ENCODE measurements around the gene FHAD1.

FHAD1 gene

DNA sequence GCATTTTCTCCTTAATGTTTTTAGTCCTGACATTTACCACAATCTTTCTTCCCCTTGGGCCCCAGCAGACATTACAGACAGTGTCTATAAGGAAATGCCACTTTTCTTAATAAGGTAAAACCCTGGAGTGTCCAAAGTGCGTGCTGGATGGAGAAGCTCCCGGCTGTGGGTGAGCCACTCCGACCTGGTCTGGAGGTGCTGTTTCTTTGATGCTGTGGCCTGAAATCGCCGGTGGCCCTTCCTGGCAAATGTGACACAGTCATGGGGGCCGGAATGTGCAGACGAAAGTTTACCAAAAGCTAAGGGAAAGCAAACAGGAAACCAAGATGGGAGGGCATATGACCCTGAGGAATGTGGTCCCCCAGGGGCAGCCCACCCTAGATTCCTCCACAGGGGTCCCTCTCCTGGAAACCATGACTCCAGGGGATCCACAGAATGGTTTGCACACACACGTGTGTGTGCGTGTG, 77.9 kb downstream of the FHAD1 start:
- DNase-seq (ENCODE audit: low read depth in 1 of 2, low spot score in 1 of 2), result no peak

DNA sequence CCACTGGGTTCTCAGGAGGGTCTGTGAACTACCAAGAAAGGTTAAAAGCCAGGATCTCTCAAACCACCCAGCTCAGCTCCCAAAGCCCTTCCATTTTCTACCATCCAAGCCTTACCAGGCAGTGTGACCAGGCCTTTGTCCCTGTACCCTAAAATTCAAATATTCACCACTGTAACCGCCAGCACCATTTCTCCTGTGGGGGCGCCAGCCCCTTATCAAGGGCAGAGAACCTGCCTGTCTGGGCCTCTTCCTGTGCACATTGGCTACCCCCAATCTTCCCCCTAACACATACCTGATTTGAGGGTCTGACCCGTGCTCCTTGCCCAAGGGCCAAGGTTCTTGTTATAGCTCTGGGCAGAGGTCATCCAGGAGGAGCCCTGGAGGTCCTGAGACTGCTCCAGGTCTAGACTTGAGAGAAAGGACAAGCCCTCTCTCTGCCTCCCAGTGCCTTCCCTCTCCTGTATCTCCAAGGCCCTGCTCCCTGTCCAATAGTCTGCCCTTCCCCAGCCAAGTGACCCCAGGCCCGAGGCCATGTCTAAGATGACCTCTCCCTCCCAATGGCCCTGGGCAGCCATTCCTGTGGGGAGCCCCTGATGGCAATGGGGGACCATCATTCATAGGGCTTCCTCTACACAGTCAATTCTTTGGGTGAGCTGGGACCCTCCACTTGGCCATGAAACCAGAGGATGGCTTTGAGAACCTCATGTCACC, 78.5 kb downstream of the FHAD1 start:
- DNase-seq (ENCODE audit: low read depth in 1 of 2, low spot score in 1 of 2), result no peak

GRCh38 chr1:15326691-15327588, 79.9 kb downstream of the FHAD1 start:
- DNase-seq (ENCODE audit: low read depth in 1 of 2, low spot score in 1 of 2), result no peak

- no peak for DNase-seq (ENCODE audit: low read depth in 1 of 2, low spot score in 1 of 2)
These were observed 81.5 kb downstream of the FHAD1 start for GRCh38 chr1:15328351-15329103.

GRCh38 chr1:15329104-15329820, 82.2 kb downstream of the FHAD1 start:
- DNase-seq (ENCODE audit: low read depth in 1 of 2, low spot score in 1 of 2), result no peak

DNA sequence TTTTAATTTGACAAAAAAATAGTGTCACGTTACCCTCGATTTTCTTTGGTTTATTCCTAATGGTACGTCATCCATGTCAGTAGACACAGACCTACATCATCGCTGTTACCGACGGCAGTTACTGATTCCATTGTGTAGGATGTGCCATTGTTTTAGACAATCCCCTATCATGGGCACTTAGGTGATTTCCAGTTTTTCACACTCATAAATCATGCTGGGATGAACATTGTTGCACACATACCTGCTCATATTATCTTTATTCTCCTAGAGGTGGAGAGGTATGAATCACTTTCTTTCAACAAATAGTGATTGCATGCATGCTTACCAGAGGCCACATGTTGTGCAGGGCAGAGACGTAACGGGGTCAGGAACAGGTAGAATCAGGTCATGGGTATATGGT, 83.0 kb downstream of the FHAD1 start:
- no peak for DNase-seq (ENCODE audit: low read depth in 1 of 2, low spot score in 1 of 2)

DNA sequence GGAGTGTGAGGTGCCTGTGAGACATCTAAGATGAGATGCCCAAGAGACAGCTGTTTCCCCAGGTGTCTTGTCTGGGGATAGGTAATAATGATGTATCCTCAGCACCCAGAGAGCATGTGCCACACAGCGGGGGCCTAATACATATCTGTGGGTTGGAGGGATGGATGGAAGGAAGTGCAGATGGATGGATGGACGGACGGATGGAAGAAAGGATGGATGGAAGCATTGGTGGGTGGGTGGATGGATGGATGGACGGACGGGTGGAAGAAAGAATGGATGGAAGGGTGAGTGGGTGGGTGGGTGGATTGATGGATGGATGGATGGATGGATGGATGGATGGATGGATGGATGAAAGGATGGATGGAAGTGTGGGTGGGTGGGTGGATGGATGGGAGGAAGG, 84.2 kb downstream of the FHAD1 start:
- DNase-seq (ENCODE audit: low read depth in 1 of 2, low spot score in 1 of 2), result no peak

- DNase-seq (ENCODE audit: low read depth in 1 of 2, low spot score in 1 of 2), result no peak
These were observed 84.7 kb downstream of the FHAD1 start for GRCh38 chr1:15331734-15332133.

DNA sequence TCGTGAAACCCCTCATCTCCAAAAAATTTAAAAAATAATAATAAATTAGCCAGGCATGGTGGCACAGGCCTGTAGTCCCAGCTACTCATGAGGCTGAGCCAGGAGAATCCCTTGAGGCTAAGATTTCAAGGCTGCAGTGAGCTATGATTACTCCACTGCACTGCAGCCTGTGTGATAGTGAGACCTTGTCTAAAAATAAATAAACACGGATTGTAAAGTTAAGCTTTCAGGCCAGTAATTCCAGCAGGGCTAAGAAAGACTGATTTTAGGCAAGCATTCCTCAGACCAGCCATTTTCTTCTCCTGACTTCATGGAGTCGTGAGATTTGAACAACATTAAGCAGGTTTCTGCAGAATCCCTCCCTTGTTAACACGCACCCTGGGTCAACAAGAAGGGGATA, 85.5 kb downstream of the FHAD1 start:
- DNase-seq (ENCODE audit: low read depth in 1 of 2, low spot score in 1 of 2), result no peak

DNA sequence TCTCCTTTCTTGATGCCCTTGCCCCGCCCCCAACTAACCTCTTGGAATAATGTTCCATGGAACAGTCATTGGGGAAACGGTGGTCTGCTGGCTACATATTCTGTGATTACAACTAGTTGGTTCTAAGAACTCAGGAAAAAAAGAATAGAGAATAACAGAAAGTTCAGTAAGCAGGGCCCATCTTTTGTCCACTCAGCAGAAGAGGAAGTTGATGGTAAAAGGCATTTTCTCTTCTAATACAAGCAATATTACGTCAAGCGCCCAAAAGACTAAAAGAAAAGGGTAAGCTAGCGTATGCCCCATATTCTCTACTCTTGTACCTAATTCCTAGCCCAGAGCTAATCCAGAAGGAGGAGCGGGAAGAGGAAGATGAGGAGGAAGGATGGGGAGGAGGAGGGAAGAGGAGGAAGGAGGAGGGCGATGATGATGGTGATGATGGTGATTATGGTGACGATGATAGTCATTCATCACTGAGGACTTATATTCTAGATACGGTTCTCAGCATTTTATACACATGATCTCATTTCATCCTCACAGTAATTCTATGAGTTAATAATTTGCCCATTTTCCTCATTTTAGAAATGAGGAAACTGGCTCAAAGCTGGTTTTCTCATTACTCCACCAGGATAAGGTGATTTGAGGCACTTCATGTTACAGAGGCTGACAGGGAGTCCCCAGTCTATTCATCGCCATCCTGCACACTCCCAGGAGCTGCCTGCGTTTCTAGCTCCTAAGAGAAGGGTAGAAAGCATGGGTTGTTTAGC, 86.1 kb downstream of the FHAD1 start:
- DNase-seq (ENCODE audit: low read depth in 1 of 2, low spot score in 1 of 2), result no peak

DNA sequence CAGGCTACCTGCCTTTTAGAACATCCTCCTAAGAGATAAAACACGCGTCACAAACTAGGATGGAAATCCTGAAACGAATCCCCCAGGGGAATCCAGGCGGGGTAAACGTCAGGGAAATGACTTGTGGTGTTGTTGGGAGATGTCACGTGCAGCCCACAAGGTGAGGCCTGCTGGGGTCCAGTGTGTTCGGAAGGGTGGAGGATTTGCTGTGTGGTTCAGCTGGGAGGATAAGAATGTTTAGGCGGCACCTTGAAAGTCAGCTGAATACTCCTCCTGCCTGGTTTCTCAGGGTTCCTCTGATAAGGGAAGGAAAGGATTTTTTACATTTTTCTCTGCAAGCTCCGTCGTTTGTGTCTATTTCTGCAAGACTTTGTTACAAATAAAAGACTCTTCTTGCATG, 88.0 kb downstream of the FHAD1 start:
- DNase-seq (ENCODE audit: low read depth in 1 of 2, low spot score in 1 of 2), result no peak

- no peak for DNase-seq (ENCODE audit: low read depth in 1 of 2, low spot score in 1 of 2)
These were observed 89.8 kb downstream of the FHAD1 start for GRCh38 chr1:15336866-15337265.

GRCh38 chr1:15337656-15338402, 90.8 kb downstream of the FHAD1 start:
- no peak for DNase-seq (ENCODE audit: low read depth in 1 of 2, low spot score in 1 of 2)

GRCh38 chr1:15339570-15339969, 92.5 kb downstream of the FHAD1 start:
- no peak for DNase-seq (ENCODE audit: low read depth in 1 of 2, low spot score in 1 of 2)

DNA sequence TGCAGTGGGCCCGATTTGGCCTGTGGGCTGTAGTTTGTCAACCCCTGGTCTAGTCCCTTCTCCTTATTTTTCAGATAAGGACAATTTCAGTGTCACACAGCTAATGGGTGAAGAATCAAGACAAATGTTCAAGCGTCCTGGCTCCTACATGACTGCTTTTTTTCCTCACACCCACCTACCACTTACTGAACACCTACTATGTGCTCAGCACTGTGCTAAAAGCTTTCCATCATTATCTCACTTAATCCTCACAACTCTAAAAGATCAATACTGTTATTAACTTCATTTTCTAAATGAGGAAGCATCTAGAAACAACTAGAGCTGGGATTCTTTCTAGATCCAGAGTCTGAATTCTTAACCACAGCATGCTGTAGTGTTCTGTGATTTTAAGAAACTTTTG, 94.2 kb downstream of the FHAD1 start:
- no peak for DNase-seq (ENCODE audit: low read depth in 1 of 2, low spot score in 1 of 2)

DNA sequence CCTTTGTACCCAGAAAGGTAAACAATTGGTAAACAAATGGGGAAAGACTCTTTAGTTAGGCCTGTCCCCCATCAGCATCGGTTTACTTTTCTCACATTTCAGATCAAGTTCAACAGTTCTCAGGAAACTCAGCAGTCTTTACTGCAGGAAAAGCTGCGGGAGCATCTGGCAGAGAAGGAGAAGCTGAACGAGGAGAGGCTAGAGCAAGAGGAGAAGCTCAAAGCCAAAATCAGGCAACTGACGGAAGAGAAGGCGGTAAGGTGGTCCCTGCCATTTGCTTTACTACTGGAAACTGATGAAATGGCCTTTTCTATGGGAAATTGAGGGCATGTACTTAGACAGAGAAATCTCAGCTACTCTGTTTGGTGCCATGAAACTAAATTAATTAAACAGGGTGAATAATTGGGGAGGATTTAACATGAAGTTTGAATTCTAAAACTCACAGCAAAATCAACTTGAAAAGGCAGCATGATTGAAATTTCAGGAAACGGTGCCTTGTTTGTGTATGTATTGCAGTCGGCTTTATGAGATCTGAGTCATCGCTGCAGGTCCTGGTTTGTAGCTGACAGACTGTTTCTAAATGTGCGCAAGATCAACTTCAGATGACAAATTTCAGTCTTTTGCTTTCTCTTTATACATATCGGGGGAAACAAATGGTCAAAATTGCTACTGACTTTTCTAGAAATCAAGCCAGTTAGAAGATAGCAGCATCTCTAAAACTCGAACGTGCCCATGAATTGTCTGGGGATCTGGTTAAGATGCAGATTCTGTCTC, 94.8 kb downstream of the FHAD1 start:
- DNase-seq (ENCODE audit: low read depth in 1 of 2, low spot score in 1 of 2), result no peak

DNA sequence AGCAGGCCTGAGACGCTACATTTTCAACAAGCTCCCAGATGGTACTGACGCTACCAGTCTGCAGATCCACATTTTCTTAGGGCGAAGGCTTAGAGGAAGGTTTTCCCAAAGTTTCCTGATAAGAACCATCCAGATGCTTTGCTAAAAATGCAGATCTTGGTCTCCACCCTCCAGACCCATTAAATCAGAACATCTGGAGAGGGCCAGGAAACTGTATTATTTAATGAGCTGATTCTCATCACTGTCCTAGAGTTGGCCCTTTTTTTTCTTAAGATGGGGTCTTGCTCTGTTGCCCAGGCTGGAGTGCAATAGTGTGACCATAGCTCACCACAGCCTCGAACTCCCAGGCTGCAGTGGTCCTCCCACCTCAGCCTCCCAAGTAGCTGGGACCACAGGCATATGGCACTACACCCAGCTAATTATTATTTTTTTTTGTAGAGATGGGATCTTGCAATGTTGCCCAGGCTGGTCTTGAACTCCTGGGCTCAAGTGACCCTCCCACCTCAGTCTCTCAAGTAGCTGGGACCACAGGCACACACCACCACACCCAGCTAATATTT, 95.5 kb downstream of the FHAD1 start:
- no peak for DNase-seq (ENCODE audit: low read depth in 1 of 2, low spot score in 1 of 2)

DNA sequence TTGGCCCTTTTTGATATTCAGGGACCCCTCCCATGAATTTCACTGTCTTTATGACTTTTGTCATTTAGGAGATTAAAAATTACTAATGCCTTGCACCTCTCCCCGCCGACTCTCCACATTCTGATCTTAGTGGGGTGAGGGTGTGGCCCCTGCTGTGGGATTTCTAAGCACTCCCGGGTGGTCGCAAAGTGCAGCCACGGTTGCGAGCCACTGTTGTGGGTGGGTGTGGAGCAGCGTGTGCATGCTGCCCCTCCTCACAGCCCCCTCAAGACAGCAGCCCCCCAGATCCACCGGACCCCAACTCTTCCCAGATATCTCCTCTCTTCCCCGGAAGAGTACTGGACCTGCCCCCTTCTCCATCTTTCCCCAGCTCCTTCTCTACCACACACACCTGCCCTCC, 96.1 kb downstream of the FHAD1 start:
- DNase-seq (ENCODE audit: low read depth in 1 of 2, low spot score in 1 of 2), result no peak

DNA sequence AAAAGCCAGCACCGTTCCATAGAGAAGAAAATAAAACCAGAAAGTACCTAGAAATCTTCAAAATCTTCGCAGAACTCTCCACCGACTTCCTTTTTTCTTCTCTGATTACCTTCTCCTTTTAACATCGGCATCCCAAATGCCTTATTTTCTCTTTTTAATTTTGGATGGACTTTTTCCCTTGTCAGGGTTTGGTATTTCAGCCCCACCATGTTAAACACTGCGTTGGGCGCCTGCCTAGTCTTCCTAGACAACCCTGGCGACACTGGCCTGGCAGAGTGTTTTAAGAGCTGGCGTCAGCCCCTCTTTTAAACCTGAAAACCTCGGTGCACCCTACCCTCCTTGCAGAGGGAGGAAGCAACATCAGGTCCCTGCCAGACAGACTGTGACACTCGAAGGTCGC, 96.7 kb downstream of the FHAD1 start:
- no peak for DNase-seq (ENCODE audit: low read depth in 1 of 2, low spot score in 1 of 2)
